ENCODE measurements around the gene TBC1D23. TPM values are rescaled to one million over a fixed set of nuclear protein-coding genes. Genes with fewer than 3 reads are reported as not detected.

TBC1D23 gene
- total RNA-seq, 1 experiment from 2014 or later: 34.8 TPM

GRCh38 chr3:100252001-100252400 lies 8.8 kb upstream of the TBC1D23 start:
- Mint-ChIP-seq H3K4me1 (ENCODE audit: insufficient read depth, unreplicated experiment) (no peaks in the 10 kb centered on the region), H3K36me3 (ENCODE audit: insufficient read depth, unreplicated experiment) (no peaks in the 10 kb centered on the region), H3K4me3 (ENCODE audit: unreplicated experiment) (no peak overlapping the region), H3K27me3 (ENCODE audit: insufficient read depth, unreplicated experiment) (no peaks in the 10 kb centered on the region), H3K9me3 (ENCODE audit: unreplicated experiment) (no peaks in the 10 kb centered on the region), H3K27ac (ENCODE audit: low read depth, unreplicated experiment) (no peak overlapping the region)
- ChIA-PET POLR2A (no interaction called here), CTCF (interaction anchor here (1.2 to 1.3 kb wide), 2 partner anchors 183 to 409 kb away, joined by 5 to 6 read pairs; no protein-coding TSS in a partner anchor)
- DNase-seq (ENCODE audit: unreplicated experiment): no peak
- TF ChIP-seq CTCF (IDR thresholded peaks at IDR 0.05; ENCODE audit: unreplicated experiment): no peak
- BruUV-seq (replicated peaks): no TSS peak
- intact Hi-C loops (cut with micrococcal nuclease): no loop called here

DNA sequence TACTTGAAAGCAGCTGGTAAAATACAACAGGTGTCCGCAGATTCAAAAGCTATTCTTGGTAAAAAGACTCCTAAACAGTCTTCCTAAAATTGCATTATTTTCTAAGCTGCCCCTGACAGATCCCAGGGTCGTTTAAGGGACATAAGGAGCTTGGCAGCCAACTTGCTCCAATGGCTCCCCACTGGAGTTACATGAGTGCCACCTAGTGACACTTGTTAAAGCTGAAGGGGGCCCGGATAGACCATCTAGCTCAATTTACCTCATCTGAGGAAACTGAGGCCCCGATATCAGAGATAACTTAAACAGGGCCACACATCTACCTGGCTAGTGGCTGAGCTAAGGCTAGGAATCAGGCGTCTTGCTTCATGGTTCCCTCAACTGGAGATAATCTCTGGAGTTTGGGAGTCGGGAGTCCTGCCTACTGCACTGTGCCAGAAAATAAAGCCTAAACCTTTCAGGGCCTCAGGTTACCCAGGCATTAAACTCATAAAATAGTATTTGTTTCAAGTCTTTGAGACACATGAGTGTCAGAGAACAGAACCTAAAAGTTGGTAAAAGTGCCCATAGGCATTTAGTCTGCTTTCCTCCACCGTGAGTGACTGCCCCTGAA lies 6.5 kb upstream of the TBC1D23 start:
- DNase-seq (ENCODE audit: unreplicated experiment): peak; percentile 68
- Mint-ChIP-seq H3K27me3 (ENCODE audit: insufficient read depth, unreplicated experiment) (no peaks in the 10 kb centered on the region), H3K4me3 (ENCODE audit: unreplicated experiment) (no peak overlapping the region), H3K36me3 (ENCODE audit: insufficient read depth, unreplicated experiment) (no peaks in the 10 kb centered on the region), H3K27ac (ENCODE audit: low read depth, unreplicated experiment) (no peak overlapping the region), H3K4me1 (ENCODE audit: insufficient read depth, unreplicated experiment) (no peaks in the 10 kb centered on the region), H3K9me3 (ENCODE audit: unreplicated experiment) (no peaks in the 10 kb centered on the region)
- TF ChIP-seq CTCF (IDR thresholded peaks at IDR 0.05; ENCODE audit: unreplicated experiment): peak; percentile 78
- intact Hi-C loops (cut with micrococcal nuclease): loop anchor here (1.0 kb wide), 3 partner anchors 185 to 422 kb away; no protein-coding TSS in a partner anchor
- no TSS peak for BruUV-seq (replicated peaks)
- POLR2A ChIA-PET: interaction anchor here (0.6 to 1.1 kb wide), 7 partner anchors 80 to 427 kb away, joined by 3 to 4 read pairs (median 4); partner anchors contain the start of gene NIT2
- CTCF ChIA-PET: interaction anchor here (0.6 to 5.2 kb wide), 46 partner anchors 8 to 446 kb away, joined by 3 to 139 read pairs (median 4); partner anchors contain the start of gene CMSS1

- Mint-ChIP-seq H3K27me3 (ENCODE audit: insufficient read depth, unreplicated experiment) (no peaks in the 10 kb centered on the region), H3K36me3 (ENCODE audit: insufficient read depth, unreplicated experiment) (no peaks in the 10 kb centered on the region), H3K4me3 (ENCODE audit: unreplicated experiment) (no peak overlapping the region), H3K4me1 (ENCODE audit: insufficient read depth, unreplicated experiment) (peaks cover 14% of the 10 kb centered on the region), H3K9me3 (ENCODE audit: unreplicated experiment) (no peaks in the 10 kb centered on the region), H3K27ac (ENCODE audit: low read depth, unreplicated experiment) (no peak overlapping the region)
- intact Hi-C loops (cut with micrococcal nuclease): no loop called here
- POLR2A ChIA-PET: interaction anchor here (0.7 kb wide), 1 partner anchor 425 kb away, joined by 4 read pairs; no protein-coding TSS in a partner anchor
- TF ChIP-seq CTCF (IDR thresholded peaks at IDR 0.05; ENCODE audit: unreplicated experiment): no peak
- DNase-seq (ENCODE audit: unreplicated experiment): no peak
- BruUV-seq (replicated peaks): no TSS peak
- CTCF ChIA-PET: interaction anchor here (0.6 to 5.2 kb wide), 6 partner anchors 15 to 427 kb away, joined by 3 to 139 read pairs (median 6); no protein-coding TSS in a partner anchor
Measured at GRCh38 chr3:100256731-100257151, 4.1 kb upstream of the TBC1D23 start.

- no peak for TF ChIP-seq CTCF (IDR thresholded peaks at IDR 0.05; ENCODE audit: unreplicated experiment)
- no peak overlapping the region for H3K27ac Mint-ChIP-seq (ENCODE audit: low read depth, unreplicated experiment)
- intact Hi-C loops (cut with micrococcal nuclease): no loop called here
Measured at GRCh38 chr3:100257586-100257985, 3.2 kb upstream of the TBC1D23 start.

More at GRCh38 chr3:100257586-100257985, 3.2 kb upstream of the TBC1D23 start:
- H3K9me3 Mint-ChIP-seq (ENCODE audit: unreplicated experiment): no peaks in the 10 kb centered on the region
- H3K36me3 Mint-ChIP-seq (ENCODE audit: insufficient read depth, unreplicated experiment): no peaks in the 10 kb centered on the region
- H3K27me3 Mint-ChIP-seq (ENCODE audit: insufficient read depth, unreplicated experiment): no peaks in the 10 kb centered on the region
- CTCF ChIA-PET: interaction anchor here (0.9 to 5.2 kb wide), 5 partner anchors 9 to 428 kb away, joined by 3 to 139 read pairs (median 6); no protein-coding TSS in a partner anchor
- no peak overlapping the region for H3K4me3 Mint-ChIP-seq (ENCODE audit: unreplicated experiment)
- no peak for DNase-seq (ENCODE audit: unreplicated experiment)
- H3K4me1 Mint-ChIP-seq (ENCODE audit: insufficient read depth, unreplicated experiment): peaks cover 20% of the 10 kb centered on the region
- no TSS peak for BruUV-seq (replicated peaks)
- POLR2A ChIA-PET: interaction anchor here (0.6 kb wide), 1 partner anchor 198 kb away, joined by 3 read pairs; no protein-coding TSS in a partner anchor

Measured in MCF 10A (cell line).